Measurements from ENCODE around the gene PITRM1. TPM values are rescaled to one million over a fixed set of nuclear protein-coding genes. Genes with fewer than 3 reads are reported as not detected.

Gene PITRM1
- total and polyA plus RNA-seq, 7 donors = 16.6 to 70.3 (median 48.5) TPM

GRCh38 chr10:3210251-3210877 is 37.8 kb upstream of the PITRM1 start:
- 48 to 72% methylated on average over 10 of the region's 10 CpGs for WGBS, 2 donors

GRCh38 chr10:3208481-3209406 is 36.2 kb upstream of the PITRM1 start:
- intact Hi-C loops (cut with DNase I) = no loop called here
- Histone ChIP-seq H3K4me3 (no peak overlapping the region), H3K9me3 (no peaks in the 10 kb centered on the region), H3K4me1 (peaks cover 0 to 19% (median 7%) of the 10 kb centered on the region in 4 donors), H3K36me3 (no peaks in the 10 kb centered on the region), H3K27me3 (no peaks in the 10 kb centered on the region), H3K27ac (no peak overlapping the region)
- DNase-seq = no peak
- TF ChIP-seq EP300 (IDR thresholded peaks at IDR 0.05) = no peak
- TF ChIP-seq POLR2A (IDR thresholded peaks at IDR 0.05) = no peak
- no peak for TF ChIP-seq CTCF (IDR thresholded peaks at IDR 0.05)
- TF ChIP-seq POLR2AphosphoS5 (IDR thresholded peaks at IDR 0.05) = no peak
- 80 to 82% methylated on average over 31 of the region's 31 CpGs for WGBS, 2 donors

More at GRCh38 chr10:3210251-3210877, 37.8 kb upstream of the PITRM1 start:
- H3K27ac ChIP-seq = no peak overlapping the region
- peaks cover 0 to 36% (median 21%) of the 10 kb centered on the region in 4 donors for H3K4me1 ChIP-seq
- H3K27me3 ChIP-seq = no peaks in the 10 kb centered on the region
- no peaks in the 10 kb centered on the region for H3K9me3 ChIP-seq
- TF ChIP-seq POLR2AphosphoS5 (IDR thresholded peaks at IDR 0.05) (no peak), POLR2A (IDR thresholded peaks at IDR 0.05) (no peak), EP300 (IDR thresholded peaks at IDR 0.05) (no peak), CTCF (IDR thresholded peaks at IDR 0.05) (no peak)
- intact Hi-C loops (cut with DNase I) = no loop called here
- H3K4me3 ChIP-seq = no peak overlapping the region
- H3K36me3 ChIP-seq = no peaks in the 10 kb centered on the region
- DNase-seq = no peak

GRCh38 chr10:3207351-3207750 is 34.8 kb upstream of the PITRM1 start:
- H3K4me3 ChIP-seq = no peak overlapping the region
- no peaks in the 10 kb centered on the region for H3K36me3 ChIP-seq
- TF ChIP-seq CTCF (IDR thresholded peaks at IDR 0.05) (no peak), POLR2A (IDR thresholded peaks at IDR 0.05) (no peak), EP300 (IDR thresholded peaks at IDR 0.05) (no peak), POLR2AphosphoS5 (IDR thresholded peaks at IDR 0.05) (no peak)
- WGBS, 2 donors = 80 to 82% methylated on average over 8 of the region's 8 CpGs
- H3K27me3 ChIP-seq = no peaks in the 10 kb centered on the region
- intact Hi-C loops (cut with DNase I) = no loop called here
- no peak overlapping the region for H3K27ac ChIP-seq
- DNase-seq = no peak
- H3K4me1 ChIP-seq = peaks cover 0 to 10% (median 0%) of the 10 kb centered on the region in 4 donors
- H3K9me3 ChIP-seq = no peaks in the 10 kb centered on the region

- Histone ChIP-seq H3K27me3 (no peaks in the 10 kb centered on the region), H3K27ac (no peak overlapping the region), H3K36me3 (no peaks in the 10 kb centered on the region), H3K4me3 (no peak overlapping the region), H3K4me1 (peaks cover 0 to 10% (median 0%) of the 10 kb centered on the region in 4 donors), H3K9me3 (no peaks in the 10 kb centered on the region)
- DNase-seq = no peak
- TF ChIP-seq POLR2AphosphoS5 (IDR thresholded peaks at IDR 0.05) (no peak), EP300 (IDR thresholded peaks at IDR 0.05) (no peak), CTCF (IDR thresholded peaks at IDR 0.05) (no peak)
- 85 to 86% methylated on average over 11 of the region's 11 CpGs for WGBS, 2 donors
- intact Hi-C loops (cut with DNase I) = no loop called here
Measured at GRCh38 chr10:3206511-3207157, 34.1 kb upstream of the PITRM1 start.
